OCI-LY1 (cell line): ENCODE data around the gene NLRP1.

ENCODE experiments used
- EZH2 ChIP-seq: fragments of 200-600 bp; sonication (generic), shearing (Covaris generic); IDR thresholded peaks from 2 replicates; pipeline ENCODE4 v1.8.0; 2017; ENCODE audit warnings: borderline replicate concordance, mixed run types, mild to moderate bottlenecking, antibody characterized with exemption, low read length, moderate library complexity, mixed read lengths
- TF ChIP-seq, protein P1 (sequence below): fragments of 200-600 bp; sonication (generic), shearing (Covaris generic); IDR thresholded peaks from 2 replicates; pipeline ENCODE4 v1.5.1; 2017; ENCODE audit warnings: mild to moderate bottlenecking, antibody characterized with exemption, low read length, moderate library complexity, mixed read lengths

DNA sequence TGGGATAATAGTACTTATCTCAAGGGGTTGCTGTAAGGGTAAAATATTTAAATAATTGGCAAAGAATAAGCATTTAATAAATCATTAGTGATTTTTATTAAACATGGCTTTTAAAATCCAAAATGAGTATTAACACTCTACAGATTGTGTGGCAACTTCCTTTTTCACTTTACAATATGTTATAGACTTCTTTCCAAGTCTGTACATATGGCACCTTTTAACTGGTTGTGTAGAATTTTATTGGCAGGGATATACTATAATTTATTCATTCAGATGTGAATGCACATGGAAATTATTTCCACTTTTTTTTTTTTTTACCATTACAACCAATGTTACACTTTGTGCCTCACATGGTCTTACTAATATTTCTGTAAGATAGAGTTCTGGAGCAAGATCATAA lies 15.7 kb upstream of the NLRP1 start:
- TF ChIP-seq, protein P1, sequence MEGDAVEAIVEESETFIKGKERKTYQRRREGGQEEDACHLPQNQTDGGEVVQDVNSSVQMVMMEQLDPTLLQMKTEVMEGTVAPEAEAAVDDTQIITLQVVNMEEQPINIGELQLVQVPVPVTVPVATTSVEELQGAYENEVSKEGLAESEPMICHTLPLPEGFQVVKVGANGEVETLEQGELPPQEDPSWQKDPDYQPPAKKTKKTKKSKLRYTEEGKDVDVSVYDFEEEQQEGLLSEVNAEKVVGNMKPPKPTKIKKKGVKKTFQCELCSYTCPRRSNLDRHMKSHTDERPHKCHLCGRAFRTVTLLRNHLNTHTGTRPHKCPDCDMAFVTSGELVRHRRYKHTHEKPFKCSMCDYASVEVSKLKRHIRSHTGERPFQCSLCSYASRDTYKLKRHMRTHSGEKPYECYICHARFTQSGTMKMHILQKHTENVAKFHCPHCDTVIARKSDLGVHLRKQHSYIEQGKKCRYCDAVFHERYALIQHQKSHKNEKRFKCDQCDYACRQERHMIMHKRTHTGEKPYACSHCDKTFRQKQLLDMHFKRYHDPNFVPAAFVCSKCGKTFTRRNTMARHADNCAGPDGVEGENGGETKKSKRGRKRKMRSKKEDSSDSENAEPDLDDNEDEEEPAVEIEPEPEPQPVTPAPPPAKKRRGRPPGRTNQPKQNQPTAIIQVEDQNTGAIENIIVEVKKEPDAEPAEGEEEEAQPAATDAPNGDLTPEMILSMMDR = no peak
- no peak for TF ChIP-seq EZH2
